ENCODE measurements around the gene PRPH. TPM values are rescaled to one million over a fixed set of nuclear protein-coding genes. Genes with fewer than 3 reads are reported as not detected.

The PRPH gene
- total and polyA plus RNA-seq, 2 of the 8 experiments (the other 6 are each of a cell fraction or from before 2014, with no cell fraction given): 0.79 to 1.4 TPM

- peak; percentile 71 for TF ChIP-seq RNF2 (IDR thresholded peaks at IDR 0.05; ENCODE audit: borderline replicate concordance, low read depth, low read length, missing control alignments, poor library complexity, severe bottlenecking)
- no peak for TF ChIP-seq HDAC2 (IDR thresholded peaks at IDR 0.05; ENCODE audit: borderline replicate concordance in 1 of 2, low read depth in 2 of 2, low read length in 2 of 2)
- TF ChIP-seq SUZ12 (IDR thresholded peaks at IDR 0.05; ENCODE audit: low read length): peak; percentile 94
- TF ChIP-seq CTCF (IDR thresholded peaks at IDR 0.05; ENCODE audit: control extremely low read depth in 1 of 3, insufficient read depth in 1 of 3, low read depth in 1 of 3, low read length in 3 of 3): peak in 1 of 3 experiments; percentile 20; a peak in 1 of 4 replicates
- TF ChIP-seq BRCA1 (IDR thresholded peaks at IDR 0.05; ENCODE audit: low read depth, low read length): no peak
- peak; percentile 95 for TF ChIP-seq EZH2 (IDR thresholded peaks at IDR 0.05; ENCODE audit: low read depth, low read length, severe bottlenecking)
Observed at GRCh38 chr12:49295082-49295936, at the start of gene PRPH (continued).

All from H1 (cell line).